Activated CD8-positive, alpha-beta T cell treated with anti-CD3 and anti-CD28 coated beads for 36 hours (primary cell): ENCODE measurements around the gene SERPINB5. TPM values are rescaled to one million over a fixed set of nuclear protein-coding genes. Genes with fewer than 3 reads are reported as not detected.

Experiments used
- ATAC-seq: fragments of 200-7000 bp; cut with Tn5 transposase; one replicate; pipeline ENCODE4 v1.10.0; 2021; ENCODE audit warnings: mild to moderate bottlenecking, moderate library complexity
- CTCF ChIA-PET: fragments of 350-600 bp; sonication (Branson Sonifier 250); formaldehyde crosslinking; loops from one replicate; lab custom pipeline; 2021; ENCODE audit warnings: antibody characterized with exemption; lab: Charles Lee
- POLR2A ChIA-PET: fragments of 350-600 bp; sonication (Branson Sonifier 250); formaldehyde crosslinking; loops from one replicate; lab custom pipeline; 2021; ENCODE audit warnings: antibody characterized with exemption; lab: Charles Lee
- DNase-seq: peaks from one replicate; pipeline ENCODE4 v3.0.0-alpha.2; 2020
- H3K27ac Mint-ChIP-seq: one replicate; pipeline ENCODE4 v1.8.0; 2021; ENCODE audit warnings: mild to moderate bottlenecking, mixed read lengths
- H3K27me3 Mint-ChIP-seq: one replicate; pipeline ENCODE4 v1.8.0; 2021; ENCODE audit warnings: mixed read lengths
- H3K36me3 Mint-ChIP-seq: one replicate; pipeline ENCODE4 v1.8.0; 2021; ENCODE audit warnings: low read depth, mixed read lengths
- H3K4me1 Mint-ChIP-seq: one replicate; pipeline ENCODE4 v1.8.0; 2021; ENCODE audit warnings: low read depth, mixed read lengths
- H3K4me3 Mint-ChIP-seq: one replicate; pipeline ENCODE4 v1.8.0; 2021; ENCODE audit warnings: mild to moderate bottlenecking, moderate library complexity, mixed read lengths
- H3K9me3 Mint-ChIP-seq: one replicate; pipeline ENCODE4 v1.8.0; 2021; ENCODE audit warnings: mixed read lengths
- intact Hi-C: fragments of 100-400 bp; cut with micrococcal nuclease; formaldehyde crosslinking; loops from one replicate; pipeline ENCODE4 v1.10.0; 2022
- total RNA-seq, 2 experiments: library from RNA; stranded (reverse); gene quantifications; one replicate each; pipeline ENCODE4 v1.2.3, GENCODE V29; 2021
- TF ChIP-seq, protein P1 (sequence below): fragments of 200-600 bp; IDR thresholded peaks from one replicate; pipeline ENCODE4 v1.8.0; 2022; ENCODE audit warnings: antibody characterized with exemption, mild to moderate bottlenecking

SERPINB5 gene
- total RNA-seq, 2 experiments from 2014 or later, result not detected

DNA sequence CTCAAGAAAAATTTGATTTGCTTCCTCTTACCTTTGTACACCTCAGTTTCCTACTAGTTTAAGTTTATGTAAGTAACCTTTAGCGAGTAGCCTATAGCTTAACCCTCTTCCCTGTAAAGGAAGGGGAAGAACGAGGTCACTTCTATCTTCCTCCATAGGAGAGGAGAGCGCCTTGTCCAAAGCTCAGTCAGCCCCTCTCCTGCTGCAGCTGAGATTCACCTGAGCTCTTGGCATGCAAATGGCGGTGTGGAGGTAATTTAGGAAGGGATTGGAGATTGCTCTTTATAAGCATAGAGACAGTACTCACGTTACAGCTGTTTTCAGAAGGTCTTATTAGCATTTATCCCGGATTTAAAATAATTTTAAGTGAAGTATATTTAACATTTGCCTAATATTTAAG, 37.6 kb downstream of the SERPINB5 start:
- H3K36me3 Mint-ChIP-seq, result no peaks in the 10 kb centered on the region
- TF ChIP-seq, protein P1, sequence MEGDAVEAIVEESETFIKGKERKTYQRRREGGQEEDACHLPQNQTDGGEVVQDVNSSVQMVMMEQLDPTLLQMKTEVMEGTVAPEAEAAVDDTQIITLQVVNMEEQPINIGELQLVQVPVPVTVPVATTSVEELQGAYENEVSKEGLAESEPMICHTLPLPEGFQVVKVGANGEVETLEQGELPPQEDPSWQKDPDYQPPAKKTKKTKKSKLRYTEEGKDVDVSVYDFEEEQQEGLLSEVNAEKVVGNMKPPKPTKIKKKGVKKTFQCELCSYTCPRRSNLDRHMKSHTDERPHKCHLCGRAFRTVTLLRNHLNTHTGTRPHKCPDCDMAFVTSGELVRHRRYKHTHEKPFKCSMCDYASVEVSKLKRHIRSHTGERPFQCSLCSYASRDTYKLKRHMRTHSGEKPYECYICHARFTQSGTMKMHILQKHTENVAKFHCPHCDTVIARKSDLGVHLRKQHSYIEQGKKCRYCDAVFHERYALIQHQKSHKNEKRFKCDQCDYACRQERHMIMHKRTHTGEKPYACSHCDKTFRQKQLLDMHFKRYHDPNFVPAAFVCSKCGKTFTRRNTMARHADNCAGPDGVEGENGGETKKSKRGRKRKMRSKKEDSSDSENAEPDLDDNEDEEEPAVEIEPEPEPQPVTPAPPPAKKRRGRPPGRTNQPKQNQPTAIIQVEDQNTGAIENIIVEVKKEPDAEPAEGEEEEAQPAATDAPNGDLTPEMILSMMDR, result no peak
- no peaks in the 10 kb centered on the region for H3K4me1 Mint-ChIP-seq
- H3K27ac Mint-ChIP-seq, result no peak overlapping the region
- POLR2A ChIA-PET, result no interaction called here
- intact Hi-C loops, result no loop called here
- DNase-seq (no peak), ATAC-seq (no peak)
- peaks cover 5% of the 10 kb centered on the region for H3K27me3 Mint-ChIP-seq
- H3K9me3 Mint-ChIP-seq, result no peaks in the 10 kb centered on the region
- CTCF ChIA-PET, result interaction anchor here (1.2 to 7.9 kb wide), 6 partner anchors 9 to 422 kb away, joined by 3 to 125 read pairs (median 6); no protein-coding TSS in a partner anchor
- no peak overlapping the region for H3K4me3 Mint-ChIP-seq

DNA sequence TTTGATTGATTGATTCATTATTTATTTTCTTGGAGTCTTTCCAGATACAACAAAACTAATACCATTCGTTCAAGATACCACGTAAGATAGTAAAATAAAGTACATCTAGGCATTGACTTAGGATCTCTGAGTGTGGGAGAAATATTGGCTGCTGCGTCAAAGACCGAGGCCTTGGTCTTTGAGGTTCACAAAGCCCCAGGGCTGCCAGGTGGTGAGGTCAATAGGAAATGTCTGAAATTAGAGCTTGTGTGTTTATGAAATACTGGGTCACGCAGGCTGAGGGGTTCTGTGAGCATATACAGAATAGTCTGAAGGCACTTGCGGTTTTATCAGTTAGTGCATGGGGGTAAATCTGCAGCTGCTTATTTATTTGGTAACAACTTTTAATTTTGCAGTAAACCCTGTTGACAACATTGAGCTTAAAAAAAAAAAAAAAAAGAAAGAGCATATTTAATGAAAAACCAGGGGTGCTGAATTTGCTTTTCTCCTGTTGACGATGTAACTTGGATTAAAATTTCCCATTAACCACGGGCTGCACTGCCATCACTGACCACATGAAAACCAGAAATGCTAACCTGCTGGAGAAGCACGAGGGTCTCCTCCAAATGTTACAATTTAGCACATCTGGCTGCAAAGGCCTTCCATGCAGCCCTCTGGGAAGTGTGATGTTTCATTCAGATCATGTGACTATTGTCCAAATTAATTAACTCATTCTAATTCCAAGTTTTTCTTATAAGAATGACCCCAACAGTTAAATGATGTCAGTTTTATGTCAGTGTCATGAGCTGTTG, 38.3 kb downstream of the SERPINB5 start:
- Mint-ChIP-seq H3K4me1 (no peaks in the 10 kb centered on the region), H3K27ac (no peak overlapping the region), H3K9me3 (no peaks in the 10 kb centered on the region), H3K27me3 (peaks cover 5% of the 10 kb centered on the region), H3K4me3 (no peak overlapping the region), H3K36me3 (no peaks in the 10 kb centered on the region)
- ChIA-PET POLR2A (no interaction called here), CTCF (interaction anchor here (1.1 to 7.9 kb wide), 6 partner anchors 10 to 421 kb away, joined by 3 to 125 read pairs (median 6); no protein-coding TSS in a partner anchor)
- ATAC-seq (no peak), DNase-seq (no peak)
- TF ChIP-seq, protein P1, result no peak
- intact Hi-C loops, result loop anchor here (5.0 kb wide), 3 partner anchors 62 to 422 kb away; no protein-coding TSS in a partner anchor

DNA sequence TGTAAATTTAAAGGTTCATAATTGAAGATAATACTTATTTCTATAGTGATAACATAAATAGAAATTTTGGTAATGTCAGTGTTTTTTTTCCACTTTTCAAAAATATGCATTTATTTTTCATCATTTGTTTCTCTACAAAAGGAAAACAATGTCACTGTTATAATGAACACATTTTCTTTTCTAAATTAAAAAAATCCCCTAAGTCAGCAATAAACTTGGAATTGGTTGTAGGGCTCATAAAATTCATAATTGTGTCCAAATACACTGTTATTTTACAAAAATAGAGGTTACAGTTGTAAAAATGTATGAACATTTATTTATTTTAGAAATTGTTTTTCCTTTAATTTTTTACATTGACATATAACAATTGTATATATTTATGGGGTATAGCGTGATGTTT, 39.0 kb downstream of the SERPINB5 start:
- DNase-seq (no peak), ATAC-seq (no peak)
- intact Hi-C loops, result loop anchor here (5.0 kb wide), 3 partner anchors 62 to 422 kb away; no protein-coding TSS in a partner anchor
- TF ChIP-seq, protein P1, result no peak
- Mint-ChIP-seq H3K36me3 (no peaks in the 10 kb centered on the region), H3K27ac (no peak overlapping the region), H3K27me3 (peaks cover 5% of the 10 kb centered on the region), H3K4me1 (no peaks in the 10 kb centered on the region), H3K4me3 (no peak overlapping the region), H3K9me3 (no peaks in the 10 kb centered on the region)
- ChIA-PET POLR2A (interaction anchor here (0.5 kb wide), 1 partner anchor 1141 kb away, joined by 3 read pairs; no protein-coding TSS in a partner anchor), CTCF (interaction anchor here (1.1 to 7.9 kb wide), 7 partner anchors 11 to 479 kb away, joined by 3 to 125 read pairs (median 7); no protein-coding TSS in a partner anchor)

DNA sequence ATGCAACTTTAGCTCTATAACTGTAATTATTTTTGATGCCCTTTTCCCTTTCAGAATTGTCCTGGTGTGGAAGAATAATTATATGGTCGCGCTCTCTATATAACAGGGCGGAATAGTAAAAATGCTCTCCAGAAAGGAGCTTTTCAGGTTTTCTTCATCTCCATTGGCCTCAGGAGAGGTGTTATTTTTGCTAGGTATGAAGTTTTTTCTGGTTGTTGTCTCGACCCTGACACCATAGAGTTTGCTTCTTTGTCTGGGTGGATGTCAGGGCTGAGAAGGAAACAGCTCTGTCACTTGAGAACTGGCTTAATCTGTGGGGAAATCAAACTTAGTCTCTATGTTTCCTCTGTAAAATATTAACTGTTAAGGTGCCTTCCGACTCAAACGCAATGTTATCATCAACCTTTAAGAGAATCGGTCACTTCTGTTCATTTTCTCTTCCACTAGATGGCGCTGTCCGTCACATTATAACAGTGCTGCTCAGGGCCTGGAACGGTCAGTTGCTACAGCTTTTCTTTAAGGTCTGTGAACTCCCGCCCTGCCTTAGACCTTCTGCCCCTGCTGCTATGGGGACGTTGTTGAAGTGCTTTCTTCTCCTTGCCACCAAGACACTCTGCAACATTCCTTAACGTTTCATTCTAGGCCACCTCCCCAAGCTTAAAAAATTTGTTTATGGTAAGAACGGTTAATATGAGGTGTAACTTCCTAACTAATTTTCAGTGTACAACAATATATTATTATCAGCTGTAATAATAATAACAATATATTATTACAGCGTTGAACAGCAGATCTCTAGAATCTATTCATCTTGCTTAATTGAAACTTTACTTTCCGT, 41.6 kb downstream of the SERPINB5 start:
- intact Hi-C loops, result loop anchor here (1.0 to 5.0 kb wide), 4 partner anchors 59 to 461 kb away; no protein-coding TSS in a partner anchor
- Mint-ChIP-seq H3K4me3 (no peak overlapping the region), H3K27me3 (peaks cover 7% of the 10 kb centered on the region), H3K36me3 (no peaks in the 10 kb centered on the region), H3K4me1 (no peaks in the 10 kb centered on the region), H3K27ac (no peak overlapping the region), H3K9me3 (no peaks in the 10 kb centered on the region)
- TF ChIP-seq, protein P1, result peak; percentile 75
- DNase-seq (peak; percentile 72), ATAC-seq (peak; percentile 86)
- ChIA-PET CTCF (interaction anchor here (0.7 to 7.9 kb wide), 53 partner anchors 8 to 1159 kb away, joined by 3 to 125 read pairs (median 4); partner anchors contain the start of gene SERPINB12), POLR2A (no interaction called here)
